GM12878 (cell line): ENCODE measurements around the gene UNK. TPM values are rescaled to one million over a fixed set of nuclear protein-coding genes. Genes with fewer than 3 reads are reported as not detected.

ENCODE experiments used
- BACH1 ChIP-seq: fragments of 450-650 bp; IDR thresholded peaks from 2 replicates; pipeline ENCODE4 v1.6.1; 2017; ENCODE audit warnings: mild to moderate bottlenecking, borderline replicate concordance
- CHD4 ChIP-seq: fragments of 200-600 bp; sonication (generic); IDR thresholded peaks from 2 replicates; pipeline ENCODE4 v1.6.1; 2016; ENCODE audit warnings: mild to moderate bottlenecking
- EED ChIP-seq: sonication (generic); IDR thresholded peaks from 2 replicates; pipeline ENCODE4 v1.6.1; 2016; ENCODE audit warnings: antibody characterized with exemption, low read depth
- ELK1 ChIP-seq: IDR thresholded peaks from 2 replicates; pipeline ENCODE4 v1.6.1; 2012; ENCODE audit warnings: low read depth, low read length, improper control_type of control experiment
- EP300 ChIP-seq, 2 experiments: fragments of 150-350 bp in 1 of 2; IDR thresholded peaks; 2 replicates each; pipeline ENCODE4 v1.6.1; 2011 to 2012; ENCODE audit warnings: low read depth in 2 of 2, low read length in 2 of 2, borderline replicate concordance in 1 of 2, improper control_type of control experiment in 1 of 2, inconsistent platforms in 1 of 2; ENCODE audit not compliant: control insufficient read depth in 1 of 2
- FOXK2 ChIP-seq: fragments of 450-650 bp; IDR thresholded peaks from 2 replicates; pipeline ENCODE4 v1.6.1; 2017; ENCODE audit warnings: mild to moderate bottlenecking, moderate library complexity
- GATAD2B ChIP-seq: fragments of 450-650 bp; conservative IDR thresholded peaks from 2 replicates; pipeline ENCODE4 v1.6.1; 2017; ENCODE audit warnings: low read depth, mild to moderate bottlenecking, moderate library complexity
- JUNB ChIP-seq: IDR thresholded peaks from 2 replicates; pipeline ENCODE4 v1.6.1; 2016; ENCODE audit warnings: antibody characterized with exemption, mild to moderate bottlenecking
- JUND ChIP-seq: IDR thresholded peaks from 2 replicates; pipeline ENCODE4 v1.6.1; 2012; ENCODE audit warnings: low read depth, mild to moderate bottlenecking, low read length, improper control_type of control experiment, moderate library complexity
- LARP7 ChIP-seq: fragments of 450-650 bp; IDR thresholded peaks from 2 replicates; pipeline ENCODE4 v1.6.1; 2017; ENCODE audit warnings: mild to moderate bottlenecking
- MEF2A ChIP-seq: IDR thresholded peaks from 2 replicates; pipeline ENCODE4 v1.6.1; 2011; ENCODE audit warnings: low read depth, mild to moderate bottlenecking, low read length, moderate library complexity; ENCODE audit not compliant: insufficient read depth
- MTA2 ChIP-seq: fragments of 450-650 bp; IDR thresholded peaks from 2 replicates; pipeline ENCODE4 v1.6.1; 2016; ENCODE audit warnings: low read depth, mild to moderate bottlenecking, moderate library complexity
- MXI1 ChIP-seq: fragments of 150-350 bp; IDR thresholded peaks from 2 replicates; pipeline ENCODE4 v1.6.1; 2011; ENCODE audit warnings: low read depth, mild to moderate bottlenecking, inconsistent platforms, low read length, improper control_type of control experiment
- NFIC ChIP-seq: IDR thresholded peaks from 2 replicates; pipeline ENCODE4 v1.6.1; 2012; ENCODE audit warnings: low read depth, mild to moderate bottlenecking, inconsistent platforms, low read length, moderate library complexity
- NFYA ChIP-seq: IDR thresholded peaks from 2 replicates; pipeline ENCODE4 v1.6.1; 2011; ENCODE audit warnings: low read depth, mild to moderate bottlenecking, low read length, improper control_type of control experiment, borderline replicate concordance
- NR2C1 ChIP-seq: fragments of 450-650 bp; IDR thresholded peaks from 2 replicates; pipeline ENCODE4 v1.6.1; 2017; ENCODE audit warnings: antibody characterized with exemption, mild to moderate bottlenecking, moderate library complexity
- NRF1 ChIP-seq: conservative IDR thresholded peaks from 2 replicates; pipeline ENCODE4 v1.6.1; 2011; ENCODE audit warnings: mild to moderate bottlenecking, low read depth, low read length, improper control_type of control experiment
- POLR2A ChIP-seq: IDR thresholded peaks from 2 replicates; pipeline ENCODE4 v1.6.1; 2011; ENCODE audit warnings: low read depth, mild to moderate bottlenecking, low read length
- PRDM15 ChIP-seq: fragments of 450-650 bp; formaldehyde crosslinking; IDR thresholded peaks from 2 replicates; pipeline ENCODE4 v1.4.0; 2020; ENCODE audit warnings: mild to moderate bottlenecking, moderate library complexity
- RAD21 ChIP-seq: IDR thresholded peaks from 2 replicates; pipeline ENCODE4 v1.6.1; 2011; ENCODE audit warnings: mild to moderate bottlenecking, low read depth, low read length, moderate library complexity; ENCODE audit not compliant: insufficient read depth
- RELB ChIP-seq: fragments of 450-650 bp; IDR thresholded peaks from 2 replicates; pipeline ENCODE4 v1.6.1; 2017; ENCODE audit warnings: low read depth, mild to moderate bottlenecking, moderate library complexity
- RFX5 ChIP-seq: IDR thresholded peaks from 2 replicates; pipeline ENCODE4 v1.6.1; 2011; ENCODE audit warnings: low read depth, low read length, improper control_type of control experiment
- TBL1XR1 ChIP-seq: IDR thresholded peaks from 2 replicates; pipeline ENCODE4 v1.6.1; 2012; ENCODE audit warnings: low read depth, low read length, improper control_type of control experiment
- YBX1 ChIP-seq: fragments of 450-650 bp; IDR thresholded peaks from 2 replicates; pipeline ENCODE4 v1.6.1; 2016; ENCODE audit warnings: antibody characterized with exemption
- ZNF207 ChIP-seq: fragments of 450-650 bp; IDR thresholded peaks from 2 replicates; pipeline ENCODE4 v1.6.1; 2014; ENCODE audit warnings: antibody characterized with exemption, mild to moderate bottlenecking, borderline replicate concordance
- ZNF622 ChIP-seq: fragments of 450-650 bp; IDR thresholded peaks from 2 replicates; pipeline ENCODE4 v1.6.1; 2017; ENCODE audit warnings: mild to moderate bottlenecking, inconsistent platforms
- ZZZ3 ChIP-seq: IDR thresholded peaks from 2 replicates; pipeline ENCODE4 v1.6.1; 2011; ENCODE audit warnings: low read depth; ENCODE audit not compliant: control insufficient read depth, insufficient read length
- polyA plus RNA-seq, 11 experiments: library from polyadenylated mRNA; depleted of rRNA in 4 of 11; unstranded in 6 of 11; stranded (reverse) in 5 of 11; fragments of >200 nt; fragmentation: Nextera tagmentation in 4 of 11; fragmentation: Illumina TruSeq in 1 of 11; extraction: Ambion mirVana in 4 of 11; extraction: Trizol in 1 of 11; gene quantifications; 1 replicate in 1 of 11; 2 replicates in 10 of 11; pipeline versions ENCODE4 v1.2.1 to v1.2.3, GENCODE V29; 2011 to 2016; ENCODE audit warnings: inconsistent platforms in 2 of 11, missing spikeins in 2 of 11, low read depth in 1 of 11
- total RNA-seq, 4 experiments: library from RNA; depleted of rRNA in 3 of 4; stranded (reverse); fragments of >200 nt in 3 of 4; fragmentation: Illumina TruSeq in 1 of 4; extraction: Trizol in 1 of 4; gene quantifications; 2 replicates each; pipeline versions ENCODE4 v1.2.1 to v1.2.3, GENCODE V29; 2013 to 2021

Gene UNK
- total and polyA plus RNA-seq, 10 of the 15 experiments (the other 5 are each of a cell fraction or from before 2014, with no cell fraction given), result 8.9 to 34.5 (median 27.3) TPM

GRCh38 chr17:75864448-75864871, 79.9 kb downstream of the UNK start (continued):
- no peak for TF ChIP-seq RAD21
- TF ChIP-seq ZNF207, result no peak
- TF ChIP-seq LARP7, result no peak
- no peak for TF ChIP-seq MXI1
- TF ChIP-seq NFYA, result no peak
- no peak for TF ChIP-seq RFX5
- no peak for TF ChIP-seq ZNF622
- peak; percentile 90 for TF ChIP-seq EED
- TF ChIP-seq FOXK2, result no peak
- TF ChIP-seq ELK1, result 0 out of 2 replicates have a peak, but pooled peaks have one; percentile 44
- no peak for TF ChIP-seq YBX1
- TF ChIP-seq RELB, result peak; percentile 47; the same call in 1 of the 2 replicates
- TF ChIP-seq NFIC, result peak; percentile 75
- TF ChIP-seq NR2C1, result no peak
- no peak for TF ChIP-seq NRF1
- no peak for TF ChIP-seq PRDM15 (CRISPR knock-in tag)
- TF ChIP-seq JUND, result no peak
- peak; percentile 28; the same call in 1 of the 2 replicates for TF ChIP-seq JUNB
- no peak for TF ChIP-seq POLR2A
- TF ChIP-seq EP300 (IDR thresholded peaks at IDR 0.05; ENCODE audit: borderline replicate concordance in 1 of 2, control insufficient read depth in 1 of 2, low read depth in 2 of 2, low read length in 2 of 2), result peak in 1 of 2 experiments; percentile 38; a peak in 1 of 4 replicates
- 0 out of 2 replicates have a peak, but pooled peaks have one; percentile 31 for TF ChIP-seq GATAD2B
- 0 out of 2 replicates have a peak, but pooled peaks have one; percentile 51 for TF ChIP-seq TBL1XR1
- 0 out of 2 replicates have a peak, but pooled peaks have one; percentile 44 for TF ChIP-seq MEF2A
- no peak for TF ChIP-seq BACH1
- no peak for TF ChIP-seq MTA2
- TF ChIP-seq ZZZ3, result no peak
- TF ChIP-seq CHD4, result no peak
